GM19099 (cell line): ENCODE results near the gene RALGPS1.

Experiments
- POLR2A ChIP-seq: IDR thresholded peaks from 3 replicates; pipeline ENCODE4 v1.6.1; 2011; ENCODE audit warnings: low read depth; ENCODE audit not compliant: insufficient read length; ENCODE audit errors: extremely low read depth

RALGPS1 gene

DNA sequence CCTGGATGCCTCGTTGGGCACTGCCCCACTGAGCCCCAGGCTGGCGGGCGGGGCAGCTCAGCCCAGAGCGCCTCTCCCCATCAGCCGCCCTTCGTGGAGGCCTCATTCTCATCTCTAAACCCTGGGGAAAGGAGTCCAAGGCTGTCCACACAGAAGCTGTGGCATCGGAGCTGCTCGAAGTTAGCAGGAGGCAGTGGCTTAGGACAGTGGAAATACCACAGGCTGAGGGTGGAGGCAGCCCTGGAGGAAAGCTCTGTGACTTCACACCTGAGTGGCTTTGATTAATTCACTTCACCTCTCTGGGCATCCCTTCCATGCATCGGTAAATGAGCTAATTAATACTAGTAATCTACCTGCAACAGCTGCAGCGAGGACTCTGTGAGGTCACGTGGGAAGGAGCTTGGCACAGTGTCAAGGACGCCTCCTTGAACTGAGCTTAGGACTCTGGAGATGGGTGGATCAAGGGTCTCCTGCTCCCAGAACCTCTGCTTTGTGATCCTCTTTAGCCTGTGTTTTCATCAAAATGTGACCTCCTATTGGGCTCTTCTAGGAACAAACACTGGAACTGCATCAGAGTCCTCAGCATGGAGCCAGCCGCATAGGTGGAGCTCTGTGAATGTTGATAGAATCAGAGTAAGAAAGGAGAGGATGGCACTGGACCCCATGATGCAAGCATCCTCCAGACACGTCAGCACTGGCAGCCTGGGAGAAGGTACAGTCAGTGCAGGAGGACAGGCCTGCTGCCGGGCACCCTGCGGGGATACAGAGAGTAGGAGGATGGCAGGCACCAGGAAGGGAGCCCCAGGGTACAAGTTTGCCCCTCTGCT is 208.7 kb downstream of the RALGPS1 start:
- no peak for TF ChIP-seq POLR2A

GRCh38 chr9:127124111-127124531 is 209.5 kb downstream of the RALGPS1 start:
- TF ChIP-seq POLR2A, result no peak

DNA sequence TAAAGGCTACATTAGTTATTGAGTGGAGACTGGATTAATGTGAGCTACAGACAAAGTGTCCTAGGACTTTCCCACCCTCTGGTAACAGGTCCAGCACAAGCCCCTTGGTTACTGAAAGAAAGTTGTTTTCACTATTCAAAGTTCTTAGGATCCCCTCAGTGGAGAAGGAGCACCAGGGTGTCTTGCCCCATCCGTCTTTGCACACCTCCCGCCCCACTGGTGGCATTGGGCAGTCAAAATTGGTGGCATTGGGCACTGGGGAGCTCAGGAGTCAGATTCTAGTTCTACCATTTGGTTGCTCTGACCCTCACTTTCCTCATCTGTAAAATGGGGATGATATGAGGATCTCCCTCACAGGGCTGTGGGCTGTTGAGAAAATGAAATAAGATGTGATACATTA is 210.2 kb downstream of the RALGPS1 start:
- no peak for TF ChIP-seq POLR2A

DNA sequence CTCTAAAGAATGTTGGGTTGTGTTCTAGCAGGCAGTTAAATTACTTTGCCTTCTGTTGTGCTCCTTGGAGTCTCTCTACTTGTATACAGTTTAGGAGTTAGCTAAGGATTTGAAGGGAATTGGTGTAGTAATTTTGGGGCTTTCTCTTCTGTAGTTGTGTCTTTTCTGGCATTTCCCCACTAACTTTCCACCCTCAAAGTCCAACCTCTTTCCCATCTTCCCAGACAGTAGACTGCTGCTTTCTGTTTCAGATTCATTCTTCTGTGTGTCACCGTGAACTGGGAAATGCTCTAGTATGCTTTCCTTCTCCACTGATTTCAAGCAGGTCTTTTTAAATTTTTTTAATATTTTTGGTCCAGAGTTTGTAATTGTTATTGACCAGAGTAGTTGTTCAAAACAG is 212.4 kb downstream of the RALGPS1 start:
- no peak for TF ChIP-seq POLR2A

DNA sequence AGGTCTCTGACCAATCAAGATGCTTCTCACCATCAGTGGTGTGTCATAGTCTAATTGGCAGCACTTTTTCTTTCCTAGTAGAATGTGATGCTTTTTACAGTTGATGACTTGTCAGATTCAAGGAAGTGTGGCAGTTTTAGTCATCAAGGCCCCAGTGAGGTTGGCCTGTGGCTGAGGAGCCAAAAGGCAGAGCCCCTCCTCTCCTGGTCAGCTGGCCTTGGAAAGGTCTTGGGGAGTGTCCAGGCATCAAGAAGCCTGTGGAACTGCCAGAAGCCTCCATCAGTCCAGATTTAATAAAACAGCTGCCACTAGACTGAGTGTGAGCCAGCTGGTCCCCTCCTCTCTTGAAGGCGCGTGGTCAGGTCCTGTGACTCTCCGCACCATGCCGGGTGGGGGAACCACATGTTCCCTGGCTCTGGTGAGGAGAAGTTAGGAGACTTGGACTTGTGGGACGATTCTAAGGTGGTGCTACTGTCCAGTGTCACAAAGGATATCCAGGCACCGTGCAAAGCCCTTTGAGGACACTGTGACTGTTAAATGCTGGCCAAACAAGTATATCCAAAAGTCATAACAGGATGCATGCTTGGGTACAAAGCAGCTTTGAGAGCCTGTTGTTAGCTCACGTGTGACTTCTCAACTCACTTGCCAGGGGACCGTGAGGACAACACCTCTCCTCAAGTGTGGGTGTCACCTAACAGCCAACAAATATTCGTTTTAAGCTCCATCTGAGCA is 213.9 kb downstream of the RALGPS1 start:
- no peak for TF ChIP-seq POLR2A

- TF ChIP-seq POLR2A, result no peak
These were observed 214.6 kb downstream of the RALGPS1 start for GRCh38 chr9:127129073-127129717.

DNA sequence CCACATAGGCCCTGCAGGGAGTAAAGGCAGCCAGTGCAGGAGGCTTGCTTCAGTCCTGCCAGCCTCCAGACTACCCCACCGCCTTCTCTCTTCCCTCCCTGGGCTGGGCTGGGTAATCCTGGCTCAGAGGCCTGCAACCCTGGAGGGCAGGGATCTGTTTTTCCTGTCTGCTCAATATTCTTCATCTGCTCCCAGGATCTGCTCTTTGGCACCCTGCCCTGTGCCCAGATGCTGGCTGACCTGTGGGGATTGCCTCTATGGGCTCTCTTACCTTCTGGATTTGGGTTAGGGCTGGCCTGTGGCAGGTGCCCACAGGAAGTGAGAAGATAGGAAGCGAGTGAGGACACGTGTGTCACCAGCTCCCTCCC is 215.1 kb downstream of the RALGPS1 start:
- TF ChIP-seq POLR2A, result no peak

DNA sequence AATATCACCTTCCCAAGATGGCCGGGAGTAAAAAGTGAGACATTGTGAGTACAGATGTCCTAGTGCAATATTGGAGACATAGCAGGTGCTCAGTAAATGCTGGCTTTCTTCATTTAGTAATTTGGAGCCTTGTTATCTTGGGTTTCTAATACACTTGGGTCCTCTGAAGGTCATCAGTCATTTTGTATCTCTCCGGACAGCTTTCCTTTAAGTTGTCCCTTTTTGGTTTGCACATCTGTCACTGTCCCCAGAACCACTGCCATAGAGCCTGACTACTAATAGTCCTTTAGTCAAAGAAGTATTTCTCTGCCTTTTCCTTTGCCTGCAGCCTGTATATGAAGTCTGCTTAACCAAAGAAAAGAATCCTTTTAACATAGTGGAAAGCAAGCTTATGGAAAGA is 215.7 kb downstream of the RALGPS1 start:
- TF ChIP-seq POLR2A, result no peak

DNA sequence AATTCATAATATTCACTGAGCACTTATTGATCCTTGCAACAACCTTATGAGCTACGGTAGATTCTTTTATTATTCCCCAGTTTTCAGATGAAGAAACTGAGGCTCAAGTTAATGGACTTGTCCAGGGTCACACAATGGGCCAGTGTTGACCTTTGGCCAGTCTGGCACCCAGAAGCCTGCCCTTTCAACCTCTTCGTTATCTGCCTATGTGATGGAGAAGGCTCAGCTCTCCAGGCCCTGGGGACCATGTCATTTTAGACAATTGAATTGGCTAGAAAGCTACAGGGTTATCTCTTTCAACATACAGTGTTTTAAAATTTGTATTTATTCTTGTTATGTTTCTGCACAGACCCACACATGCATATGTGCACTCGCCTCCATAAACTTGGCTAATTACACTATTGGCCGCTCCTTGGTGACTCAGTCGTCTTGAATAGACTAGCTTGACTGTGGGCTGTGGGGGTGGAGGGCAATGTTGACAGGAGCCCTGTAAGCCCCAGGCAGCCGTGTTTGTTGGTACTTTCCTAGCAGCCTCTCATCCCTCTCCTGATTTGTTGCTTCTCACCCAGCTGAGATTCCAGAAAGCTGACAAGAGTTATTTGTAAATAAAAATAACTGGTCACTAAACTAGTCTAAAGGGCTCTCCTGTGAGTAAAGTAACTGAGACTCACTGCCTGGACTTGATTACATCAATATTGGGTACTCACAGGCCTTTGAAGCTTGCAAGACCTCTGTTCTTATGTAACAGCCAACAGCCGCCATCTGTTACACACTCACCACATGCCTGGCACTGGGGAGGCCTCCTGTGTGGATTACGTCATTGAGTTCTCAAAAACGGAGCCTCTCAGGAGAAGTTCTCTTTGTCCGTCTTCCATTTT is 216.3 kb downstream of the RALGPS1 start:
- TF ChIP-seq POLR2A, result no peak

DNA sequence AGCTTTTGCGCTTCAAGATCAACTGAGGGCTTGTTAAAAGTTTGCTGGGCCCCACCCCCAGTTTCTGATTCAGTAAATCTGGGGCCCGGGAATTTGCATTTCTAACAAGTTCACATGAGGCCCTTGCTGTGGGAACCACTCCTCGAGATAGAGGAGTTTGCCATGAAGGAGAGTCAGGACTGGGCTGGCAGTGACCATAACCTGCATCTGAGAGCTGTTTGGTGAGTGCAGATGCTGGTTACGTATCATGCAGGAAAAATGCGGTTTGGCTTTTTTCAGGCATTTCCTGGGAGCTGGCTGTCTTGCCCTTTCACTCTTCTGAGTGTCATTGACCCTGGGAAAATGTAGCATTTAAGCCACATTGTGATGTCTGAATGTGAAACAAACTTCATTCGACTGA is 217.3 kb downstream of the RALGPS1 start:
- no peak for TF ChIP-seq POLR2A

DNA sequence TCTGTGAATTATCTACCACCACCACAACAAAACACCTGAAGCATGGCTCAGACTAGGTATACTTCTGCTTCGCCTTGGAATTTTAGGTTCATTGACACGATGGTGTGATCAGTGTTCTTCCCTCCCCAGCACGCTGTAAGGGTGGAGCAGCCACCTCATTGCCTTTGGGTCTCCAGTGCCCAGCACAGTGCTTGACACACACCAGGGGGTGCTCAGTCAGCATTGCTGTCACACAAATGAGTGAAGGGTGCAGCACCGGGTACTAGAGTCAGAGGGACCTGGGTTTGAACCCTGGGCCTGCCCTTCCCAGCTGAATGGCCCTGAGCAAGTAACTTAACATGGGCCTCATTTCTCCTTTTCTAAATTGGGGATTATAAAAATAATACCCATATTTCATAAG is 217.8 kb downstream of the RALGPS1 start:
- TF ChIP-seq POLR2A, result no peak

DNA sequence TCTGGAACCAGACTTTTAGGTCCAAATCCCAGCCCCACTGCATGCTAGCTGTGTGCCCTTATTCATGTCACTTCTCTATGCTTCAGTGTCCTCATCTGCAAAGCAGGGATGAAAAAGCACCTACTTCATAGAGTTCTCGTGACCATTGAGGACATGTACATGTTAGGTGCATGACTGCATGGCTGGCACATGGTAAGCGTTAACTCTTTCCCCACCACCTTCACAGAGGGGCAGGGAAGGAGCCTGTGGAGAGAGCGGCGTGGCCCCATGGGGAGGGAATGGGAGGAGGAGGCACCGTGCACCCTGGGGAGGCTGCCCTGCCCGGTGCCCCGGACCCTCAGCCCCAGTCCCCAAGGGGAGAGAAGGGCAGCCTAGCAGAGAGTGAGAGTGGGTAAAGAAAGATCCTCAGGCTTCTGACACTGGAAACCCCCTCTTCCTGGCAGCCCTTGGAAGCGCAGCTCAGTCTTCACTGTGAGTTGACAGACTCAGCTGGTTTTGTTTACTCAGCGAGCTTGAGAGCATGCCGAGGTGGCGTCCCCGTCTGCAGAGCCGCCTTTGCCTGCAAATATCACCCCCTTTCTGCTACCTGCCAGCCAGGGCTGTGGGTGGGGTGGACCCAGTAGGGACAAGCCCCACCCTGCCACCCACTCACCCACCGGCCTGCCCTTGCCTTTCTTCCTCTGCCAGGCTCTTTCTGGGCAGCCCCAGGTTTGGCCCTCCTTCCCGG is 218.5 kb downstream of the RALGPS1 start:
- no peak for TF ChIP-seq POLR2A

DNA sequence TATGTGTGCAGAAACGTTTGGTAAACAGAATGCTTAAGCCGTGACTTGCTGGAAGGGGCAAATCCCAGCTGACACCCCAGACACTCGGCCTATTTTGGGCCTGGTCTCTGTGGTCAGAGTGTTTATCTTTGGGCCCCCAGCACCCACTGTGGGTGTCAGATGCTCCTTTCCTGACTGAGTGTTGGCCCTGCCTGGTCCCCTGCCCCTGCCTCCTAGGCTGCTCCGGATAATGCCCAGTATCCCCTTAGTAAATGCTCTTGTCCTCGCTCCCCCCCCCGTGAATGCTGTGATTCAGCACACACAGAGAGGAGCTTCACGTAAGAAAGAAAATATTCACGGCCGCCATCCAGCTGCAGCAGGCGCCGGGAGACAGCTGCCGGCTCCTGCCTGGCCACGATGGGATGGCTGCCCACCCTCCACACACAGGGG is 219.2 kb downstream of the RALGPS1 start:
- TF ChIP-seq POLR2A, result no peak

DNA sequence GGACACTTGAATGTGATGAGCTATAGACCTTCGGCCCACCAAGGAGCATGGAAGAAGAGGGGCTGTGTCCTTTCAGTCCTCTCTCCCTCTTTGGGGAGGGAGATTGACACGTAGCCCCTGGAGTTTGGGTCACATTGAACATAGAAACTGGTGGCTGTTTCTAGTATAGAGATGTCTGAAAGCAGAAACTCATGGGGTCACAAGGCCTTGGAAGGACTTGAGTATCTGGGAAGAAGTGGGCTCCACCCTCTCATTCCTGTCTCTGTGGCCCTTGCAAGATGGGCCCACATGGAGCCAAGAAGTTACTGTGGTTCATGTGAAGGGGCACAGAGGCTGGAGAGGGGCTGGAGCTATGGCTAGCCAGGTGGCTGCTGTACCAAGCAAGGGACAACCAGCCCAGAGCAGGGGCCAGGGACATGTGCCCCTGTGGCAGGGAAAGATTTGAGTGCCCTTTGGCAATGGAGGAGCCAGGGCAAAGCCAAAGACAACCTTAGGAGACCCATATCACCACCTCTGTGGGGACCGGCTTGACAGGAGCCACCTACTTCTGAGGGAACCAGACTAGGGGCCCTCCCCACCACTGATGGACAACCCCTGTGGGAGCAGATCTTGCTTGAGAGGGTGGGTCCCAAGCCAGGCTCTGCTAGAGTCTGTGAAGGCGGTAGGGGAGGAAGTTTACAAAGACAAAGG is 220.6 kb downstream of the RALGPS1 start:
- TF ChIP-seq POLR2A, result no peak
